Left ventricle myocardium inferior (tissue), 1 donor: ENCODE measurements around the gene TMEM30A. TPM values are rescaled to one million over a fixed set of nuclear protein-coding genes. Genes with fewer than 3 reads are reported as not detected.

ENCODE experiments used
- DNase-seq: peaks from one replicate; pipeline ENCODE4 v3.0.0-alpha.2; 2020
- H3K27ac ChIP-seq: fragments of 200-600 bp; replicated peaks from 2 replicates; pipeline ENCODE4 v1.8.0; 2021
- H3K27me3 ChIP-seq: fragments of 200-600 bp; 2 replicates; pipeline ENCODE4 v1.8.0; 2021; ENCODE audit warnings: low read depth
- H3K36me3 ChIP-seq: fragments of 200-600 bp; 2 replicates; pipeline ENCODE4 v1.8.0; 2021
- H3K4me1 ChIP-seq: fragments of 200-600 bp; 2 replicates; pipeline ENCODE4 v1.8.0; 2021
- H3K4me3 ChIP-seq: fragments of 200-600 bp; 2 replicates; pipeline ENCODE4 v1.8.0; 2021; ENCODE audit warnings: mild to moderate bottlenecking, moderate library complexity
- H3K9me3 ChIP-seq: fragments of 200-600 bp; replicated peaks from 2 replicates; pipeline ENCODE4 v1.8.0; 2021
- CTCF ChIP-seq: fragments of 200-600 bp; IDR thresholded peaks from 2 replicates; pipeline ENCODE4 v1.8.0; 2021; ENCODE audit warnings: antibody characterized with exemption, mild to moderate bottlenecking, borderline replicate concordance
- intact Hi-C: fragments of 100-400 bp; cut with micrococcal nuclease; formaldehyde crosslinking; loops from one replicate; pipeline ENCODE4 v1.11.0; 2022
- total RNA-seq: library from RNA; stranded (reverse); fragmentation: NEBNext Ultra II Directional; extraction: Animal tissue kit (Norgen Biotek cat#: 25700); gene quantifications from one replicate; pipeline ENCODE4 v1.2.1, GENCODE V29; 2021
- donor health status: DM: no; HTN: yes; CAD: no; lungs with severe emphysema.

Gene TMEM30A
- total RNA-seq, 1 donor from 2014 or later = 52.3 TPM

GRCh38 chr6:75223428-75223827, 61.2 kb downstream of the TMEM30A start:
- Histone ChIP-seq H3K27ac (peak overlapping the region; percentile 41), H3K36me3 (no peaks in the 10 kb centered on the region), H3K4me1 (peaks cover 5% of the 10 kb centered on the region), H3K4me3 (no peak overlapping the region), H3K9me3 (no peaks in the 10 kb centered on the region), H3K27me3 (no peaks in the 10 kb centered on the region)
- TF ChIP-seq CTCF = no peak
- no peak for DNase-seq
- intact Hi-C loops = no loop called here

- H3K4me3 ChIP-seq = no peak overlapping the region
- TF ChIP-seq CTCF = no peak
- H3K36me3 ChIP-seq = no peaks in the 10 kb centered on the region
- intact Hi-C loops = no loop called here
- no peaks in the 10 kb centered on the region for H3K9me3 ChIP-seq
- H3K4me1 ChIP-seq = peaks cover 16% of the 10 kb centered on the region
- DNase-seq = no peak
- H3K27ac ChIP-seq = peak overlapping the region; percentile 41
- H3K27me3 ChIP-seq = no peaks in the 10 kb centered on the region
Observed at GRCh38 chr6:75222261-75222660, 62.3 kb downstream of the TMEM30A start.

- Histone ChIP-seq H3K36me3 (no peaks in the 10 kb centered on the region), H3K27me3 (no peaks in the 10 kb centered on the region), H3K4me3 (no peak overlapping the region), H3K9me3 (no peaks in the 10 kb centered on the region), H3K4me1 (peaks cover 24% of the 10 kb centered on the region), H3K27ac (no peak overlapping the region)
- intact Hi-C loops = no loop called here
- TF ChIP-seq CTCF = no peak
- DNase-seq = no peak
Observed at GRCh38 chr6:75221116-75221515, 63.5 kb downstream of the TMEM30A start.

GRCh38 chr6:75220357-75220756, 64.2 kb downstream of the TMEM30A start:
- TF ChIP-seq CTCF = no peak
- Histone ChIP-seq H3K27ac (no peak overlapping the region), H3K4me1 (peaks cover 24% of the 10 kb centered on the region), H3K4me3 (no peak overlapping the region), H3K27me3 (no peaks in the 10 kb centered on the region), H3K36me3 (no peaks in the 10 kb centered on the region), H3K9me3 (no peaks in the 10 kb centered on the region)
- DNase-seq = no peak
- intact Hi-C loops = no loop called here

- no peaks in the 10 kb centered on the region for H3K9me3 ChIP-seq
- intact Hi-C loops = loop anchor here (10.0 kb wide), 1 partner anchor 1364 kb away; no protein-coding TSS in a partner anchor
- H3K4me1 ChIP-seq = peaks cover 24% of the 10 kb centered on the region
- H3K4me3 ChIP-seq = no peak overlapping the region
- no peaks in the 10 kb centered on the region for H3K36me3 ChIP-seq
- no peak for DNase-seq
- H3K27ac ChIP-seq = no peak overlapping the region
- TF ChIP-seq CTCF = no peak
- no peaks in the 10 kb centered on the region for H3K27me3 ChIP-seq
Observed at GRCh38 chr6:75219263-75219662, 65.3 kb downstream of the TMEM30A start.

- Histone ChIP-seq H3K4me1 (peaks cover 42% of the 10 kb centered on the region), H3K36me3 (no peaks in the 10 kb centered on the region), H3K4me3 (no peak overlapping the region), H3K27ac (peak overlapping the region; percentile 59), H3K27me3 (no peaks in the 10 kb centered on the region), H3K9me3 (no peaks in the 10 kb centered on the region)
- TF ChIP-seq CTCF = no peak
- intact Hi-C loops = loop anchor here (10.0 kb wide), 1 partner anchor 1362 kb away; no protein-coding TSS in a partner anchor
- no peak for DNase-seq
Observed at GRCh38 chr6:75217193-75217592, 67.4 kb downstream of the TMEM30A start.
